Astrocyte (in vitro differentiated cells and primary cell): ENCODE measurements around the gene NCBP1.

Experiments
- CTCF ChIP-seq: IDR thresholded peaks from 2 replicates; pipeline ENCODE4 v1.5.1; 2011; ENCODE audit warnings: low read depth, mild to moderate bottlenecking, inconsistent platforms, low read length, moderate library complexity; ENCODE audit not compliant: insufficient read depth
- EZH2 ChIP-seq: IDR thresholded peaks from 2 replicates; pipeline ENCODE4 v1.6.1; 2012; ENCODE audit warnings: mild to moderate bottlenecking, low read length, inconsistent platforms; ENCODE audit not compliant: insufficient read depth

DNA sequence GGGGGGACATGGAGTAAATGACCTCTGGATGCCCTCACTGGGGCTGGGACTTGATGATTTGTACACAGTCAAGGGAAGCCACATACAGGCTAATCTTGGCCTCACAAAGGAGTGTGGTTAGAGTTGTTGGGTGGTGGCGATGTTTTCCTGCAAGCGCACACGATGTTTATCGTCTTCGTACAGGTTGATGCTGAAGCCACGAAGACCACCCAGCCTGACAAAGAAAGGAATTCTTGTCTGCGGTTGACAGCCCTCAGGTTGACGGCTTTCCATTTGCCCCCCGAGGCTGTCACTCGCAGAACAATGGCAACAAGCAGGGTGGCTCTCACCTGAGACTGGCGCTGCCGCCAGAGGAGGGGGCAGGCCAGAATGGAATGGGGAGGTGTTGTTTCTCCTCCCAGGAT, 77.6 kb downstream of the NCBP1 start:
- TF ChIP-seq EZH2 (no peak), CTCF (no peak)
